GM23248 (cell line): ENCODE results near the gene CRB3. TPM values are rescaled to one million over a fixed set of nuclear protein-coding genes. Genes with fewer than 3 reads are reported as not detected.

ENCODE experiments used
- DNase-seq: peaks from one replicate; pipeline ENCODE4 v3.0.0-alpha.2; 2015
- H2AFZ ChIP-seq: fragments of 200-600 bp; sonication (generic); 2 replicates; pipeline ENCODE4 v1.6.1; 2016; ENCODE audit warnings: antibody characterized with exemption
- H3F3A ChIP-seq: fragments of 200-600 bp; sonication (generic); 2 replicates; pipeline ENCODE4 v1.6.1; 2016; ENCODE audit warnings: mild to moderate bottlenecking, antibody characterized with exemption, mixed run types; ENCODE audit not compliant: insufficient read depth
- H3K27ac ChIP-seq: fragments of 200-600 bp; sonication (generic); 2 replicates; pipeline ENCODE4 v1.5.1; 2016; ENCODE audit warnings: mild to moderate bottlenecking
- H3K27me3 ChIP-seq: fragments of 200-600 bp; sonication (generic); replicated peaks from 2 replicates; pipeline ENCODE4 v1.6.1; 2016; ENCODE audit warnings: mild to moderate bottlenecking; ENCODE audit not compliant: insufficient read depth
- H3K36me3 ChIP-seq: fragments of 200-600 bp; sonication (generic); 2 replicates; pipeline ENCODE4 v1.6.1; 2016; ENCODE audit warnings: low read depth, mild to moderate bottlenecking
- H3K4me1 ChIP-seq: fragments of 200-600 bp; sonication (generic); 2 replicates; pipeline ENCODE4 v1.6.1; 2016; ENCODE audit warnings: mild to moderate bottlenecking; ENCODE audit not compliant: insufficient read depth
- H3K4me2 ChIP-seq: fragments of 200-600 bp; sonication (generic); one replicate; pipeline ENCODE4 v1.6.1; 2016; ENCODE audit warnings: mild to moderate bottlenecking; ENCODE audit not compliant: unreplicated experiment
- H3K4me3 ChIP-seq: fragments of 200-600 bp; sonication (generic); 2 replicates; pipeline ENCODE4 v1.5.1; 2016; ENCODE audit warnings: mild to moderate bottlenecking
- H3K79me2 ChIP-seq: fragments of 200-600 bp; sonication (generic); 2 replicates; pipeline ENCODE4 v1.6.1; 2016; ENCODE audit warnings: mild to moderate bottlenecking; ENCODE audit not compliant: insufficient read depth
- H3K9ac ChIP-seq: fragments of 200-600 bp; sonication (generic); 2 replicates; pipeline ENCODE4 v1.6.1; 2016; ENCODE audit warnings: mild to moderate bottlenecking
- H3K9me2 ChIP-seq: fragments of 200-600 bp; sonication (generic); 2 replicates; pipeline ENCODE4 v1.6.1; 2016; ENCODE audit warnings: mixed run types, mild to moderate bottlenecking, moderate library complexity; ENCODE audit not compliant: insufficient read depth
- H3K9me3 ChIP-seq: fragments of 200-600 bp; sonication (generic); one replicate; pipeline ENCODE4 v1.6.1; 2017; ENCODE audit warnings: low read depth
- H4K20me1 ChIP-seq: fragments of 200-600 bp; sonication (generic); 2 replicates; pipeline ENCODE4 v1.6.0; 2016; ENCODE audit not compliant: insufficient read depth
- EZH2 ChIP-seq: fragments of 200-600 bp; sonication (generic); IDR thresholded peaks from 2 replicates; pipeline ENCODE4 v1.6.1; 2018; ENCODE audit warnings: antibody characterized with exemption, mild to moderate bottlenecking; ENCODE audit not compliant: insufficient read depth, poor library complexity, severe bottlenecking
- EZH2phosphoT487 ChIP-seq: fragments of 200-600 bp; sonication (generic); IDR thresholded peaks from 2 replicates; pipeline ENCODE4 v1.6.1; 2018; ENCODE audit warnings: antibody characterized with exemption, moderate library complexity, mild to moderate bottlenecking, low read depth; ENCODE audit not compliant: insufficient read depth
- WGBS, 2 experiments: methylation state at CpG; one replicate each; pipeline ENCODE4 v1.1.6; 2015 to 2017; ENCODE audit warnings: low lambda C conversion rate in 2 of 2, low coverage in 1 of 2; ENCODE audit errors: missing lambda C conversion rate in 2 of 2; 5-methylcytosine and 5-hydroxymethylcytosine counted together
- in situ Hi-C: fragments of 300-500 bp; cut with MboI; formaldehyde crosslinking; loops from 2 replicates; pipeline ENCODE4 v1.15.0; 2020
- polyA plus RNA-seq: library from polyadenylated mRNA; unstranded; fragments of >200 nt; fragmentation: Nextera tagmentation; extraction: Ambion mirVana; gene quantifications from 2 replicates; pipeline ENCODE4 v1.2.1, GENCODE V29; 2016
- total RNA-seq: library from RNA; depleted of rRNA; stranded (reverse); fragments of >200 nt; shearing (Covaris generic); gene quantifications from 2 replicates; pipeline ENCODE4 v1.2.3, GENCODE V29; 2014; rRNA removed

Gene CRB3
- total RNA-seq (not detected in 2 replicates), polyA plus RNA-seq (not detected in 2 replicates)

GRCh38 chr19:6464070-6464873, at the start of gene CRB3:
TSS of gene CRB3 (plus strand) at chr19:6464271. CDS start at chr19:6464702, 431 bp downstream.
- Histone ChIP-seq H3K4me2 (no peak within 1 kb of the TSS), H3K9me2 (no peaks in the 10 kb centered on the region), H3K4me3 (no peak within 1 kb of the TSS), H3K27ac (no peak within 1 kb of the TSS), H3K9me3 (no peaks in the 10 kb centered on the region), H3K4me1 (0 out of 2 replicates have a peak, but pooled peaks cover 3% of the 10 kb centered on the region), H3K79me2 (no peaks in the 10 kb centered on the region), H3F3A (no peaks in the 10 kb centered on the region), H4K20me1 (no peaks in the 10 kb centered on the region), H3K36me3 (no peaks in the 10 kb centered on the region), H3K27me3 (peaks cover 18% of the 10 kb centered on the region), H3K9ac (no peak within 1 kb of the TSS), H2AFZ (no peak within 1 kb of the TSS)
- no peak for DNase-seq
- in situ Hi-C loops = no loop called here
- 4% methylated on average over 37 to 63 of the region's 65 CpGs for WGBS, 2 experiments
- no peak for TF ChIP-seq EZH2

DNA sequence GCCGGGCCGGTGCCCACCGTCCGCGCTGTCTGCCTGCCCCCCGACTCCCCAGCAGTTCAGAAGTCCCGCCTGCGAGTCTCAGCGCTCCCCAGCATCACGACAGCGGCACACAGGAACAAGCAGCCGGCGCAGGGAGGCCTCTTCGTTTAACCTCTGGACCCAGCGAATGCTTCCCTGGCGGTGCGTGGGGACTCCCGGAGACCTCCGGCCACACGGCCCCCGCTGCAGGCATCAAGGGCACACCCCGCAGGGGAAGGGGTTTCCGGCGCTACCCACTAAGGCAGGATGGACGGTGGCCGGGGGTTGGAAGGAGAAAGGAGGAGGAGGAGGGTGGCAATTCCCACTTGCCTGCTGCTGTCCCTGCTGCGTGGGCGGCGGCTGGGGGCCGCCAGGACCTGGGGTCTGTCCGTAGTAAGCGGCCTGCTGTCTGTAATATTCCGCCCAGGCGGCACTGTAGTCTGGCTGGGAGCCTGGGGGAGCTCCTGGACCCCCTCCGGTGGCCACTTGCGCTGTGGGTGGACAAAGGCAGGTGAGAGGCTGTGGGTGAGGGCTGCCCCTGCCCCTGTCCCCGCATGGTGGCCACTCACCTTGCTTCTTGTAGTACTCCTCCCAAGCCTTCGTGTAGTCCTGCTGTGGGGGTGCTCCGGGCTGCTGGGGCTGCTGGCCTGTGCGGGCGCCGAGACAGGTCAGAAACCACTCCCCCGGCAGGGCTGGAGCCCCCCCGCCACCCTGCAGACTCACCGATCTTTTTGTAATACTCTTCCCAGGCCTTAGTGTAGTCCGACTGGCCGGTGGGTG, 49.1 kb upstream of the CRB3 start:
- H3F3A ChIP-seq = peaks cover 5% of the 10 kb centered on the region; the same call in 1 of the 2 replicates
- no peaks in the 10 kb centered on the region for H3K4me1 ChIP-seq
- no peak overlapping the region for H3K27ac ChIP-seq
- H3K4me3 ChIP-seq = no peak overlapping the region
- H3K36me3 ChIP-seq = peaks cover 10% of the 10 kb centered on the region
- H4K20me1 ChIP-seq = no peaks in the 10 kb centered on the region
- no peak overlapping the region for H2AFZ ChIP-seq
- no peak for TF ChIP-seq EZH2
- no peak for TF ChIP-seq EZH2phosphoT487
- no peak overlapping the region for H3K4me2 ChIP-seq
- H3K9ac ChIP-seq = no peak overlapping the region
- H3K27me3 ChIP-seq = no peaks in the 10 kb centered on the region
- H3K79me2 ChIP-seq = peaks cover 27% of the 10 kb centered on the region
- DNase-seq = no peak
- H3K9me2 ChIP-seq = no peaks in the 10 kb centered on the region
- 94 to 95% methylated on average over 39 to 46 of the region's 47 CpGs for WGBS, 2 experiments
- in situ Hi-C loops = no loop called here
- no peaks in the 10 kb centered on the region for H3K9me3 ChIP-seq

DNA sequence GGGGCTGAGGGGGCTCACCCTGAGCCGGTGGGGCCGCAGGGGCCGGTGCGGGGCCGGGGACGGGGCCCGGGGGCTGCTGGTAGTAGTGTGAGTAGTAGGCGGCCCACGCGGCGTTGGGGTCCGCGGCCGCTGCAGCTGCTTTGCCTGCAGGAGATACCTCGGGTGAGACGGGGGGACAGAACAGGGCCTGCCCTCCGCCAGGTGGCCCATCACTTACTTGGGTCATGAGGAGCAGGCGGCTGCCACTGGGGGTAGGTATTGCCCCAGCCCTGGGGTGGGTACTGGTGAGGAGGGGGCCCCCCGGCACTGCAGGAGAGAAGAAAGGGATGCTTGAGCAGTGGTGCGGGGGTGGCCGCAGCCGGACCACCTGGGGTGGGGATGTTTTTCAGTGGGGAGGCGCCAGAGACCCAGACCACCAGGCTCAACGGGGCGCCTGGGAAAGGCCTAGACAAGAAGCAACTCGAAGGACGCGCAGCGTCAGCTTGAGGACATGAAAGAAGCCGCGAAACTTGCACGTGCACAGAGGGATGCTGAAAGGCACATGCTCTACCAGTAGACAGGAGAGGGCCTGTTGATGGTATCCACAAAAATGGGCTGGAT, 48.4 kb upstream of the CRB3 start:
- Histone ChIP-seq H3K9me3 (no peaks in the 10 kb centered on the region), H3K36me3 (peaks cover 16% of the 10 kb centered on the region), H3K27ac (no peak overlapping the region), H3K4me3 (no peak overlapping the region), H3K9ac (no peak overlapping the region), H3K4me2 (no peak overlapping the region), H3K9me2 (no peaks in the 10 kb centered on the region), H2AFZ (no peak overlapping the region), H3K79me2 (peaks cover 34% of the 10 kb centered on the region), H3K27me3 (no peaks in the 10 kb centered on the region), H3K4me1 (no peaks in the 10 kb centered on the region), H3F3A (no peaks in the 10 kb centered on the region), H4K20me1 (no peaks in the 10 kb centered on the region)
- in situ Hi-C loops = no loop called here
- DNase-seq = no peak
- 89 to 93% methylated on average over 12 to 32 of the region's 32 CpGs for WGBS, 2 experiments
- TF ChIP-seq EZH2 (no peak), EZH2phosphoT487 (no peak)

GRCh38 chr19:6416658-6417405, 47.2 kb upstream of the CRB3 start:
- peaks cover 16% of the 10 kb centered on the region for H3K36me3 ChIP-seq

More at GRCh38 chr19:6416658-6417405, 47.2 kb upstream of the CRB3 start:
- Histone ChIP-seq H3K9ac (no peak overlapping the region), H3K4me1 (no peaks in the 10 kb centered on the region), H3K9me2 (no peaks in the 10 kb centered on the region), H3K4me2 (no peak overlapping the region), H2AFZ (no peak overlapping the region), H3K9me3 (no peaks in the 10 kb centered on the region), H3K27me3 (no peaks in the 10 kb centered on the region), H3K4me3 (no peak overlapping the region), H3K79me2 (peaks cover 45% of the 10 kb centered on the region), H4K20me1 (no peaks in the 10 kb centered on the region), H3F3A (no peaks in the 10 kb centered on the region), H3K27ac (no peak overlapping the region)
- no peak for TF ChIP-seq EZH2phosphoT487
- no peak for TF ChIP-seq EZH2
- no peak for DNase-seq
- 89 to 91% methylated on average over 25 to 29 of the region's 29 CpGs for WGBS, 2 experiments
- in situ Hi-C loops = no loop called here
